GM23338 (cell line): Measurements from ENCODE around the gene FGFR3. TPM values are rescaled to one million over a fixed set of nuclear protein-coding genes. Genes with fewer than 3 reads are reported as not detected.

Experiments
- ATAC-seq: fragments of 200-7000 bp; cut with Tn5 transposase; 3 replicates; pipeline ENCODE4 v1.9.1; 2020
- DNase-seq: peaks from one replicate; pipeline ENCODE4 v3.0.0-alpha.2; 2015; ENCODE audit warnings: low spot score
- H2AFZ ChIP-seq: fragments of 200-600 bp; sonication (generic); 2 replicates; pipeline ENCODE4 v1.8.0; 2016; ENCODE audit warnings: antibody characterized with exemption, mild to moderate bottlenecking, moderate library complexity
- H3F3A ChIP-seq: fragments of 200-600 bp; sonication (generic); replicated peaks from 2 replicates; pipeline ENCODE4 v1.8.0; 2017; ENCODE audit warnings: antibody characterized with exemption, mixed run types, low read depth
- H3K27ac ChIP-seq: fragments of 200-600 bp; sonication (generic); 2 replicates; pipeline ENCODE4 v1.6.1; 2016; ENCODE audit warnings: low read depth
- H3K27me3 ChIP-seq: fragments of 200-600 bp; sonication (generic); 2 replicates; pipeline ENCODE4 v1.8.0; 2016; ENCODE audit warnings: mild to moderate bottlenecking, mixed run types, moderate library complexity; ENCODE audit not compliant: insufficient read depth
- H3K36me3 ChIP-seq: fragments of 200-600 bp; sonication (generic); 2 replicates; pipeline ENCODE4 v1.8.0; 2016; ENCODE audit warnings: mild to moderate bottlenecking; ENCODE audit not compliant: insufficient read depth
- H3K4me1 ChIP-seq: fragments of 200-600 bp; sonication (generic); 2 replicates; pipeline ENCODE4 v1.8.0; 2016; ENCODE audit warnings: mild to moderate bottlenecking, moderate library complexity; ENCODE audit not compliant: insufficient read depth
- H3K4me2 ChIP-seq: fragments of 200-600 bp; sonication (generic); 2 replicates; pipeline ENCODE4 v1.7.1; 2017; ENCODE audit warnings: mixed run types
- H3K4me3 ChIP-seq: fragments of 200-600 bp; sonication (generic); 2 replicates; pipeline ENCODE4 v1.6.1; 2016; ENCODE audit warnings: mixed run types
- H3K79me2 ChIP-seq: fragments of 200-600 bp; sonication (generic); replicated peaks from 2 replicates; pipeline ENCODE4 v1.8.0; 2017; ENCODE audit warnings: mild to moderate bottlenecking; ENCODE audit not compliant: insufficient read depth
- H3K9me2 ChIP-seq: fragments of 200-600 bp; sonication (generic); 2 replicates; pipeline ENCODE4 v1.8.0; 2017; ENCODE audit not compliant: insufficient read depth
- H4K20me1 ChIP-seq: fragments of 200-600 bp; sonication (generic); replicated peaks from 2 replicates; pipeline ENCODE4 v1.8.0; 2017; ENCODE audit warnings: mild to moderate bottlenecking; ENCODE audit not compliant: insufficient read depth
- H3K27ac Mint-ChIP-seq: 2 replicates; pipeline ENCODE4 v1.8.0; 2020; ENCODE audit warnings: inconsistent platforms, mild to moderate bottlenecking, moderate library complexity, mixed read lengths
- H3K27me3 Mint-ChIP-seq: 3 replicates; pipeline ENCODE4 v1.8.0; 2022; ENCODE audit warnings: low read depth, mild to moderate bottlenecking, moderate library complexity, mixed read lengths, inconsistent platforms; ENCODE audit not compliant: insufficient read depth, poor library complexity
- H3K36me3 Mint-ChIP-seq: 3 replicates; pipeline ENCODE4 v1.8.0; 2021; ENCODE audit warnings: low read depth, mild to moderate bottlenecking, inconsistent platforms, moderate library complexity, mixed read lengths
- H3K4me1 Mint-ChIP-seq: 3 replicates; pipeline ENCODE4 v1.8.0; 2020; ENCODE audit warnings: mild to moderate bottlenecking, inconsistent platforms, mixed read lengths
- H3K4me3 Mint-ChIP-seq: 3 replicates; pipeline ENCODE4 v1.8.0; 2021; ENCODE audit warnings: moderate library complexity, mild to moderate bottlenecking, inconsistent platforms, mixed read lengths
- H3K9me3 Mint-ChIP-seq: 3 replicates; pipeline ENCODE4 v1.8.0; 2020; ENCODE audit warnings: moderate library complexity, mild to moderate bottlenecking, inconsistent platforms, mixed read lengths
- CREB1 ChIP-seq: fragments of 250-450 bp; sonication (Bioruptor Pico); IDR thresholded peaks from 2 replicates; pipeline ENCODE4 v1.5.0; 2020; ENCODE audit warnings: low read depth, mild to moderate bottlenecking, moderate library complexity
- EZH2 ChIP-seq: fragments of 200-600 bp; sonication (generic); IDR thresholded peaks from one replicate; pipeline ENCODE4 v1.8.0; 2017; ENCODE audit warnings: antibody characterized with exemption, mild to moderate bottlenecking, low read depth; ENCODE audit not compliant: unreplicated experiment
- EZH2phosphoT487 ChIP-seq: fragments of 200-600 bp; sonication (generic); IDR thresholded peaks from one replicate; pipeline ENCODE4 v1.8.1; 2018; ENCODE audit warnings: antibody characterized with exemption; ENCODE audit not compliant: unreplicated experiment
- JUNB ChIP-seq: IDR thresholded peaks from one replicate; pipeline ENCODE4 v1.6.1; 2016; ENCODE audit warnings: antibody characterized with exemption; ENCODE audit not compliant: unreplicated experiment
- NANOG ChIP-seq: IDR thresholded peaks from 2 replicates; pipeline ENCODE4 v1.6.1; 2016; ENCODE audit warnings: antibody characterized with exemption, borderline replicate concordance
- STAT1 ChIP-seq: IDR thresholded peaks from one replicate; pipeline ENCODE4 v1.6.1; 2016; ENCODE audit warnings: antibody characterized with exemption; ENCODE audit not compliant: unreplicated experiment
- ZNF331 ChIP-seq: fragments of 250-450 bp; sonication (Bioruptor Pico); IDR thresholded peaks from 2 replicates; pipeline ENCODE4 v1.5.0; 2020; ENCODE audit warnings: low read depth, mild to moderate bottlenecking, moderate library complexity
- polyA plus RNA-seq: library from polyadenylated mRNA; unstranded; fragments of >200 nt; fragmentation: Nextera tagmentation; extraction: Ambion mirVana; gene quantifications from 2 replicates; pipeline ENCODE4 v1.2.1, GENCODE V29; 2016
- total RNA-seq: library from RNA; depleted of rRNA; stranded (reverse); fragments of >200 nt; shearing (Covaris generic); gene quantifications from 2 replicates; pipeline ENCODE4 v1.2.3, GENCODE V29; 2014
- TF ChIP-seq, protein P1 (sequence below), 2 experiments: fragments of 200-600 bp in 1 of 2; sonication (generic) in 1 of 2; conservative IDR thresholded peaks; 2 replicates each; pipeline versions ENCODE4 v1.5.1 to v1.6.1; 2016 to 2017; ENCODE audit warnings: antibody characterized with exemption in 2 of 2, low read depth in 2 of 2, mild to moderate bottlenecking in 2 of 2, moderate library complexity in 1 of 2
- TF ChIP-seq, protein P2 (sequence below): fragments of 250-450 bp; sonication (Bioruptor Pico); IDR thresholded peaks from 2 replicates; pipeline ENCODE4 v1.5.0; 2020; ENCODE audit warnings: mild to moderate bottlenecking, moderate library complexity

The FGFR3 gene
- total and polyA plus RNA-seq, 2 experiments from 2014 or later = 3.6 to 17.4 TPM

DNA sequence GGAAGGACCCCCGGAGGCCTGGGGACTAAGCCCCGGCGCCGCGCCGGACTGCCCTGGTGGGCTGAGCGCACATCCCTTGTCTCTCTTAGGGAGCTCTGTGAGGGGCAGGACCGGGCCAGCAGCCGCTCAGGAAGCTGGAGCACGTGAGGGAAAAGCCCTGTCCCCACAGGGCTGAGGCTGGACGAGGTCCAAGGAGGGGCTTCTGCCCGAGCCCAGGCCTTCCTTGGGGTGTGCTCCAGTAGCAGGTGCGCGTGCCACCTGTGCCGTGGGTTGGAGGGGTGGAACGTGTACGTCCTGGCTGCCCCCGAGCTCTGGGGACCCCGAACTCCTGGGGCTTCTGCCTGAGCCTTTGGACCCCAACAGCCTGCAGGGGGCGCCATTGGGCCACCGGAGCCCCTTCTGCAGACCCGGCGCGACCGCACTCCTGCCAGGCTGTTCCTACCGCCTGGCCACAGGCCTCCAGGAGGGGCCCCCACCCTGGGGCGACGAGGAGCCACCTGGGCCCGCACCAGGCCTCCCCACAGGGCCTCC, 44.6 kb upstream of the FGFR3 start:
- H3K27me3 ChIP-seq = no peaks in the 10 kb centered on the region
- H3K9me2 ChIP-seq = no peaks in the 10 kb centered on the region
- H3K27ac Mint-ChIP-seq = no peak overlapping the region
- peak; percentile 46 for ATAC-seq
- TF ChIP-seq, protein P1, sequence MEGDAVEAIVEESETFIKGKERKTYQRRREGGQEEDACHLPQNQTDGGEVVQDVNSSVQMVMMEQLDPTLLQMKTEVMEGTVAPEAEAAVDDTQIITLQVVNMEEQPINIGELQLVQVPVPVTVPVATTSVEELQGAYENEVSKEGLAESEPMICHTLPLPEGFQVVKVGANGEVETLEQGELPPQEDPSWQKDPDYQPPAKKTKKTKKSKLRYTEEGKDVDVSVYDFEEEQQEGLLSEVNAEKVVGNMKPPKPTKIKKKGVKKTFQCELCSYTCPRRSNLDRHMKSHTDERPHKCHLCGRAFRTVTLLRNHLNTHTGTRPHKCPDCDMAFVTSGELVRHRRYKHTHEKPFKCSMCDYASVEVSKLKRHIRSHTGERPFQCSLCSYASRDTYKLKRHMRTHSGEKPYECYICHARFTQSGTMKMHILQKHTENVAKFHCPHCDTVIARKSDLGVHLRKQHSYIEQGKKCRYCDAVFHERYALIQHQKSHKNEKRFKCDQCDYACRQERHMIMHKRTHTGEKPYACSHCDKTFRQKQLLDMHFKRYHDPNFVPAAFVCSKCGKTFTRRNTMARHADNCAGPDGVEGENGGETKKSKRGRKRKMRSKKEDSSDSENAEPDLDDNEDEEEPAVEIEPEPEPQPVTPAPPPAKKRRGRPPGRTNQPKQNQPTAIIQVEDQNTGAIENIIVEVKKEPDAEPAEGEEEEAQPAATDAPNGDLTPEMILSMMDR (conservative IDR thresholded peaks at IDR 0.05; ENCODE audit: low read depth in 2 of 2) = peak; percentile 74 to 90
- no peak for TF ChIP-seq NANOG
- H3K27ac ChIP-seq = no peak overlapping the region
- no peaks in the 10 kb centered on the region; the same call in 1 of the 2 replicates for H4K20me1 ChIP-seq
- H3K36me3 Mint-ChIP-seq = peaks cover 17% of the 10 kb centered on the region
- peak overlapping the region; percentile 75 for H3K4me2 ChIP-seq
- no peaks in the 10 kb centered on the region for H3K4me1 ChIP-seq
- peaks cover 6% of the 10 kb centered on the region; the same call in 1 of the 2 replicates for H3K36me3 ChIP-seq
- no peak overlapping the region for H3K4me3 Mint-ChIP-seq
- no peaks in the 10 kb centered on the region; the same call in 2 of the 3 replicates for H3K4me1 Mint-ChIP-seq
- 0 out of 2 replicates have a peak overlapping the region, but pooled peaks have one; percentile 32 for H2AFZ ChIP-seq
- DNase-seq = peak; percentile 88
- H3K9me3 Mint-ChIP-seq = no peaks in the 10 kb centered on the region; the same call in 2 of the 3 replicates
- peak overlapping the region; percentile 43; the same call in 1 of the 2 replicates for H3K4me3 ChIP-seq
- H3K79me2 ChIP-seq = no peaks in the 10 kb centered on the region
- peaks cover 11% of the 10 kb centered on the region for H3K27me3 Mint-ChIP-seq
- H3F3A ChIP-seq = peaks cover 5% of the 10 kb centered on the region; the same call in 1 of the 2 replicates

DNA sequence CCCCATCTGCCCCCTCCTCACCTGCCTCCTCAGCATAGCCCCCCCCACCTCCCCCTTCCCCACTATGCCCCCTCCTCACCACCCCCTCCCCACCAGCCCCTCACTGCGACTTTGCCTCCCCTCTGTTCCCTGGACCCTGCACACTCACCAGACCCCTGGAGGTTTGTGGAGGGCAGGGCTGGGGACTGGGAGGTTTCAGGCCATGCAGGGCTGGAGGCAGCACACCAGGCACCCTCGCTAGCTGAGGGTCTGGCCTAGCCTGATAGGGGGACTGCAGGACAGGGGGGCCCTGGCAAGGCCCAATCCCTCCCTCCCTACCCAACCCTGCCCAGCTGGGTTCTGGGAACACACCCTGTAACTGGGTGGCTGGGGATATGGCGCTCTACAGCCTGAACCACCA, 43.7 kb upstream of the FGFR3 start:
- Histone ChIP-seq H3K4me2 (no peak overlapping the region), H3K36me3 (peaks cover 6% of the 10 kb centered on the region; the same call in 1 of the 2 replicates), H3K4me3 (no peak overlapping the region), H3K4me1 (no peaks in the 10 kb centered on the region), H3K27me3 (no peaks in the 10 kb centered on the region), H3F3A (peaks cover 5% of the 10 kb centered on the region; the same call in 1 of the 2 replicates), H4K20me1 (no peaks in the 10 kb centered on the region; the same call in 1 of the 2 replicates), H3K79me2 (no peaks in the 10 kb centered on the region), H3K27ac (no peak overlapping the region), H3K9me2 (no peaks in the 10 kb centered on the region), H2AFZ (no peak overlapping the region)
- Mint-ChIP-seq H3K27me3 (peaks cover 8% of the 10 kb centered on the region), H3K9me3 (no peaks in the 10 kb centered on the region), H3K27ac (no peak overlapping the region), H3K4me1 (no peaks in the 10 kb centered on the region; the same call in 2 of the 3 replicates), H3K4me3 (no peak overlapping the region), H3K36me3 (peaks cover 10% of the 10 kb centered on the region)
- DNase-seq (no peak), ATAC-seq (no peak)
- TF ChIP-seq STAT1 (no peak), CREB1 (CRISPR knock-in tag) (no peak), NANOG (no peak), EZH2 (no peak), ZNF331 (CRISPR knock-in tag) (no peak), EZH2phosphoT487 (no peak), JUNB (no peak)
- TF ChIP-seq, protein P2, sequence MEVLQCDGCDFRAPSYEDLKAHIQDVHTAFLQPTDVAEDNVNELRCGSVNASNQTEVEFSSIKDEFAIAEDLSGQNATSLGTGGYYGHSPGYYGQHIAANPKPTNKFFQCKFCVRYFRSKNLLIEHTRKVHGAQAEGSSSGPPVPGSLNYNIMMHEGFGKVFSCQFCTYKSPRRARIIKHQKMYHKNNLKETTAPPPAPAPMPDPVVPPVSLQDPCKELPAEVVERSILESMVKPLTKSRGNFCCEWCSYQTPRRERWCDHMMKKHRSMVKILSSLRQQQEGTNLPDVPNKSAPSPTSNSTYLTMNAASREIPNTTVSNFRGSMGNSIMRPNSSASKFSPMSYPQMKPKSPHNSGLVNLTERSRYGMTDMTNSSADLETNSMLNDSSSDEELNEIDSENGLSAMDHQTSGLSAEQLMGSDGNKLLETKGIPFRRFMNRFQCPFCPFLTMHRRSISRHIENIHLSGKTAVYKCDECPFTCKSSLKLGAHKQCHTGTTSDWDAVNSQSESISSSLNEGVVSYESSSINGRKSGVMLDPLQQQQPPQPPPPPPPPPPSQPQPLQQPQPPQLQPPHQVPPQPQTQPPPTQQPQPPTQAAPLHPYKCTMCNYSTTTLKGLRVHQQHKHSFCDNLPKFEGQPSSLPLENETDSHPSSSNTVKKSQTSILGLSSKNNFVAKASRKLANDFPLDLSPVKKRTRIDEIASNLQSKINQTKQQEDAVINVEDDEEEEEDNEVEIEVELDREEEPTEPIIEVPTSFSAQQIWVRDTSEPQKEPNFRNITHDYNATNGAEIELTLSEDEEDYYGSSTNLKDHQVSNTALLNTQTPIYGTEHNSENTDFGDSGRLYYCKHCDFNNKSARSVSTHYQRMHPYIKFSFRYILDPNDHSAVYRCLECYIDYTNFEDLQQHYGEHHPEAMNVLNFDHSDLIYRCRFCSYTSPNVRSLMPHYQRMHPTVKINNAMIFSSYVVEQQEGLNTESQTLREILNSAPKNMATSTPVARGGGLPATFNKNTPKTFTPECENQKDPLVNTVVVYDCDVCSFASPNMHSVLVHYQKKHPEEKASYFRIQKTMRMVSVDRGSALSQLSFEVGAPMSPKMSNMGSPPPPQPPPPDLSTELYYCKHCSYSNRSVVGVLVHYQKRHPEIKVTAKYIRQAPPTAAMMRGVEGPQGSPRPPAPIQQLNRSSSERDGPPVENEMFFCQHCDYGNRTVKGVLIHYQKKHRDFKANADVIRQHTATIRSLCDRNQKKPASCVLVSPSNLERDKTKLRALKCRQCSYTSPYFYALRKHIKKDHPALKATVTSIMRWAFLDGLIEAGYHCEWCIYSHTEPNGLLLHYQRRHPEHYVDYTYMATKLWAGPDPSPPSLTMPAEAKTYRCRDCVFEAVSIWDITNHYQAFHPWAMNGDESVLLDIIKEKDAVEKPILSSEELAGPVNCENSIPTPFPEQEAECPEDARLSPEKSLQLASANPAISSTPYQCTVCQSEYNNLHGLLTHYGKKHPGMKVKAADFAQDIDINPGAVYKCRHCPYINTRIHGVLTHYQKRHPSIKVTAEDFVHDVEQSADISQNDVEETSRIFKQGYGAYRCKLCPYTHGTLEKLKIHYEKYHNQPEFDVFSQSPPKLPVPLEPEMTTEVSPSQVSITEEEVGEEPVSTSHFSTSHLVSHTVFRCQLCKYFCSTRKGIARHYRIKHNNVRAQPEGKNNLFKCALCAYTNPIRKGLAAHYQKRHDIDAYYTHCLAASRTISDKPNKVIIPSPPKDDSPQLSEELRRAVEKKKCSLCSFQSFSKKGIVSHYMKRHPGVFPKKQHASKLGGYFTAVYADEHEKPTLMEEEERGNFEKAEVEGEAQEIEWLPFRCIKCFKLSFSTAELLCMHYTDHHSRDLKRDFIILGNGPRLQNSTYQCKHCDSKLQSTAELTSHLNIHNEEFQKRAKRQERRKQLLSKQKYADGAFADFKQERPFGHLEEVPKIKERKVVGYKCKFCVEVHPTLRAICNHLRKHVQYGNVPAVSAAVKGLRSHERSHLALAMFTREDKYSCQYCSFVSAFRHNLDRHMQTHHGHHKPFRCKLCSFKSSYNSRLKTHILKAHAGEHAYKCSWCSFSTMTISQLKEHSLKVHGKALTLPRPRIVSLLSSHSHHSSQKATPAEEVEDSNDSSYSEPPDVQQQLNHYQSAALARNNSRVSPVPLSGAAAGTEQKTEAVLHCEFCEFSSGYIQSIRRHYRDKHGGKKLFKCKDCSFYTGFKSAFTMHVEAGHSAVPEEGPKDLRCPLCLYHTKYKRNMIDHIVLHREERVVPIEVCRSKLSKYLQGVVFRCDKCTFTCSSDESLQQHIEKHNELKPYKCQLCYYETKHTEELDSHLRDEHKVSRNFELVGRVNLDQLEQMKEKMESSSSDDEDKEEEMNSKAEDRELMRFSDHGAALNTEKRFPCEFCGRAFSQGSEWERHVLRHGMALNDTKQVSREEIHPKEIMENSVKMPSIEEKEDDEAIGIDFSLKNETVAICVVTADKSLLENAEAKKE (CRISPR knock-in tag) = no peak
- TF ChIP-seq, protein P1 (conservative IDR thresholded peaks at IDR 0.05; ENCODE audit: low read depth in 2 of 2) = no peak
